Endodermal cell (in vitro differentiated cells): ENCODE results near the gene DIPK2B. TPM values are rescaled to one million over a fixed set of nuclear protein-coding genes. Genes with fewer than 3 reads are reported as not detected.
A peak's percentile ranks its signal among the peaks of the same experiment; 100 is the strongest.

Experiments used
- DNase-seq: peaks from one replicate; pipeline ENCODE4 v3.0.0-alpha.2; 2017
- H3K27ac ChIP-seq: 2 replicates; pipeline ENCODE4 v1.5.1; 2013; ENCODE audit warnings: mild to moderate bottlenecking, low read depth, low read length, moderate library complexity
- H3K27me3 ChIP-seq: 2 replicates; pipeline ENCODE4 v1.6.1; 2013; ENCODE audit warnings: mild to moderate bottlenecking, low read length, moderate library complexity; ENCODE audit not compliant: insufficient read depth, control insufficient read depth, poor library complexity, severe bottlenecking
- H3K36me3 ChIP-seq: 2 replicates; pipeline ENCODE4 v1.7.0; 2013; ENCODE audit warnings: mild to moderate bottlenecking, low read length, moderate library complexity; ENCODE audit not compliant: control insufficient read depth, insufficient read depth
- H3K4me1 ChIP-seq: one replicate; pipeline ENCODE4 v1.7.0; 2013; ENCODE audit warnings: low read length; ENCODE audit not compliant: control insufficient read depth, insufficient read depth
- H3K4me3 ChIP-seq: 2 replicates; pipeline ENCODE4 v1.5.1; 2013; ENCODE audit warnings: mild to moderate bottlenecking, low read length, moderate library complexity
- H3K9ac ChIP-seq: 2 replicates; pipeline ENCODE4 v1.6.1; 2013; ENCODE audit warnings: mild to moderate bottlenecking, low read length, moderate library complexity; ENCODE audit not compliant: poor library complexity, severe bottlenecking; ENCODE audit errors: extremely low read depth
- H3K9me3 ChIP-seq: 2 replicates; pipeline ENCODE4 v1.6.1; 2013; ENCODE audit warnings: mild to moderate bottlenecking, low read length, moderate library complexity; ENCODE audit not compliant: control insufficient read depth
- H3K27ac Mint-ChIP-seq: 2 replicates; pipeline ENCODE4 v1.8.0; 2020; ENCODE audit warnings: mixed read lengths
- H3K27me3 Mint-ChIP-seq: 2 replicates; pipeline ENCODE4 v1.8.0; 2021; ENCODE audit warnings: mild to moderate bottlenecking, mixed read lengths; ENCODE audit not compliant: insufficient read depth
- H3K36me3 Mint-ChIP-seq: 2 replicates; pipeline ENCODE4 v1.8.0; 2020; ENCODE audit warnings: low read depth, mixed read lengths
- H3K4me1 Mint-ChIP-seq: 2 replicates; pipeline ENCODE4 v1.8.0; 2020; ENCODE audit warnings: mixed read lengths
- H3K4me3 Mint-ChIP-seq: 2 replicates; pipeline ENCODE4 v1.8.0; 2020; ENCODE audit warnings: mild to moderate bottlenecking, moderate library complexity, mixed read lengths
- H3K9me3 Mint-ChIP-seq: 2 replicates; pipeline ENCODE4 v1.8.0; 2020; ENCODE audit warnings: mild to moderate bottlenecking, mixed read lengths
- CTCF ChIP-seq: fragments of 200-600 bp; sonication (generic); conservative IDR thresholded peaks from 2 replicates; pipeline ENCODE4 v1.5.0; 2021; ENCODE audit warnings: antibody characterized with exemption, mild to moderate bottlenecking
- WGBS, 2 experiments: methylation state at CpG; one replicate each; pipeline versions ENCODE4 v1.1.5 to v1.1.7; 2013; ENCODE audit warnings: missing lambda C conversion rate in 2 of 2, mixed read lengths in 1 of 2; ENCODE audit not compliant: insufficient coverage in 1 of 2, insufficient read length in 1 of 2; 5-methylcytosine and 5-hydroxymethylcytosine counted together
- total RNA-seq, 2 donors: library from RNA; stranded (reverse); fragmentation: NEBNext Ultra II Directional in 1 of 2; extraction: Animal tissue kit (Norgen Biotek cat#: 25700) in 1 of 2; gene quantifications; 2 replicates in 1 of 2; 3 replicates in 1 of 2; pipeline ENCODE4 v1.2.1, GENCODE V29; 2021

DIPK2B gene
- total RNA-seq, 2 donors from 2014 or later, result not detected

- Mint-ChIP-seq H3K4me1 (no peaks in the 10 kb centered on the region), H3K4me3 (no peak overlapping the region), H3K27ac (no peak overlapping the region), H3K9me3 (peaks cover 52% of the 10 kb centered on the region), H3K27me3 (no peaks in the 10 kb centered on the region), H3K36me3 (no peaks in the 10 kb centered on the region)
- Histone ChIP-seq H3K4me3 (no peak overlapping the region), H3K27me3 (no peaks in the 10 kb centered on the region), H3K4me1 (no peaks in the 10 kb centered on the region), H3K27ac (no peak overlapping the region), H3K36me3 (no peaks in the 10 kb centered on the region), H3K9me3 (no peaks in the 10 kb centered on the region), H3K9ac (no peak overlapping the region)
- no peak for TF ChIP-seq CTCF
- WGBS, 2 experiments, result 94% methylated on average over 6 of the region's 6 CpGs; no CpG with 5 or more reads in 1 of the 2 experiments
- no peak for DNase-seq
These were observed 28.7 kb upstream of the DIPK2B start for GRCh38 chrX:45229348-45229747.

GRCh38 chrX:45228126-45228525 lies 27.4 kb upstream of the DIPK2B start:
- Mint-ChIP-seq H3K9me3 (peaks cover 52% of the 10 kb centered on the region), H3K4me1 (no peaks in the 10 kb centered on the region)
- WGBS, 2 experiments, result 93% methylated on average over 4 of the region's 4 CpGs; no CpG with 5 or more reads in 1 of the 2 experiments

DNA sequence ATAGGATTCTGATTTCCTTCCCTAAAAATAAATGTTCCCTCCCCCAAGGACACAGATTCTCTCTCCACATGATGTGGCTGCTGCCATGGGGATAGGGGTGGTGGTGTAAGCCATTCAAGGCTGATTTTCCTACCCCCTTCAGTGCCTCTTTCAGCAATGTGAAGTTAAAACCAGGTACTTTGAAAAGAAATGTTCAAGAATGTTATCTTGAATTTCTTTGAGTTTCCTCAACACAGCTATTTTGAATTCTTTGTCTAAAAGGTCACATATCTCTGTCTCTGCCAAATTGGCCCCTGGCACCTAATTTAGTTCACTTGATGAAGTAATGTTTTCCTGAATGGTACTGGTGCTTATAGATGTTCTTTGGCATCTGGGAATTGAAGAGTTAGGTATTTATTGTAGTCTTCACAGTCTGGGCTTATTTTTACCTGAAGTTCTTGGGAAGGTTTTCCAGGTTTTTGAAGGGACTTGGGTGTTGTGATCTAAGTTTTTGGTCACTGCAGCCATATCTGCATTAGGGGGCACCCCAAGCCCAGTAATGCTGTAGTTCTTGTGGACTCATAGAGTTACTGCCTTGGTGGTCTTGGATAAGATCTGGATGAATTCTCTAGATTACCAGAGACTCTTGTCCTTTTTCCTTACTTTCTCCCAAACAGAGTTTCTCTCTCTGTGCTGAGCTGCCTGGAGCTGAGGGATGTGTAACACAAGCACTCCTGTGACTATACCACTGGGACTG lies 7.6 kb upstream of the DIPK2B start:
- Mint-ChIP-seq H3K9me3 (peaks cover 71% of the 10 kb centered on the region), H3K27ac (no peak overlapping the region), H3K4me3 (no peak overlapping the region), H3K4me1 (no peaks in the 10 kb centered on the region), H3K36me3 (no peaks in the 10 kb centered on the region), H3K27me3 (no peaks in the 10 kb centered on the region)
- Histone ChIP-seq H3K4me3 (no peak overlapping the region), H3K27me3 (no peaks in the 10 kb centered on the region), H3K9ac (no peak overlapping the region), H3K36me3 (no peaks in the 10 kb centered on the region), H3K4me1 (no peaks in the 10 kb centered on the region), H3K9me3 (peaks cover 5% of the 10 kb centered on the region), H3K27ac (no peak overlapping the region)
- DNase-seq, result no peak
- TF ChIP-seq CTCF, result peak; percentile 62

More at GRCh38 chrX:45228126-45228525, 27.4 kb upstream of the DIPK2B start:
- TF ChIP-seq CTCF, result no peak
- H3K9ac ChIP-seq, result no peak overlapping the region
- no peaks in the 10 kb centered on the region for H3K36me3 ChIP-seq
- Mint-ChIP-seq H3K4me3 (no peak overlapping the region), H3K27me3 (no peaks in the 10 kb centered on the region), H3K36me3 (no peaks in the 10 kb centered on the region), H3K27ac (no peak overlapping the region)
- H3K27ac ChIP-seq, result no peak overlapping the region
- no peaks in the 10 kb centered on the region for H3K9me3 ChIP-seq
- no peak overlapping the region for H3K4me3 ChIP-seq
- no peaks in the 10 kb centered on the region for H3K4me1 ChIP-seq
- DNase-seq, result no peak
- H3K27me3 ChIP-seq, result no peaks in the 10 kb centered on the region
